GM19240 (cell line): ENCODE data around the gene RPL36AL.

Experiments used
- DNase-seq: peaks from one replicate; pipeline ENCODE4 v3.0.0; 2011; ENCODE audit warnings: low spot score; ENCODE audit not compliant: insufficient read length

Gene RPL36AL

DNA sequence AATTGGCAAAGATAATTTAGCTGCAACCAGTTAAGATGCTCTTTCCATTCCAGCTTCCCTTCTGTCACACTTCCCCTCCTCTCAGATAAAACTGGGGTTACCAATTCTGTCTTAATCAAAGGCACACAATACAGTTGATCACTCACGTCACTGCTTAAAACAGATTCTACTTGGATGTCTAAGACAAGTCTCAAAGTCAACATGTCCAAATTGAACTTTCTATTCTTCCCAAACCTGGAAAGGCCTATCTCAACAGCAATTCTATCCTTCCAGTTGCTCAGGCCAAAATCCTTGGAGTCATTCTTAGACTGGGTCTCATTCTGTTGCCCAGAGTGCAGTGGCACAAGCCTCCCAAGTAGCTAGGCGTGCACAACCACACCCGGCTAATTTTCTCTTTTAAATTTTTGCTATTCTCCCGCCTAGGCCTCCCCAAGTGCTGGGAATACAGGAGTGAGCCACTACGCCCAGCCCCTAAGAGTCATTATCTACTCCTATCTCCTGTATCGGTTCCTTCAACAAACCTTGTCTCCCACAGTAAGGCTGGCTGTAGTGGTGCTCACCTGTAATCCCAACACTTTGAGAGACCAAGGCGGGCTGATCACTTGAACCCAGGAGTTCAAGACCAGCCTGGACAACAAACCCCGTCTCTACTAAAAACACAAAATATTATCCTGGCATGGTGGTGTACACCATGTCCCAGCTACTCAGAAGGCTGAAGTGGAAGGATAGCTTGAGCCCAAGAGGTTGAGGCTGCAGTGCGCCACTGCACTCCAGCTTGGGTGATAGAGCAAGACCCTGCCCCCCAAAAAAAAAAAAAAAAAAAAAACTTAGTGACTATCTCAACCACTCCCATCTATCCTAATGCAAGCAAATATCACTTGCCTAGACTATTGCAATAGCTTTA is 39.0 kb downstream of the RPL36AL start:
- no peak for DNase-seq

DNA sequence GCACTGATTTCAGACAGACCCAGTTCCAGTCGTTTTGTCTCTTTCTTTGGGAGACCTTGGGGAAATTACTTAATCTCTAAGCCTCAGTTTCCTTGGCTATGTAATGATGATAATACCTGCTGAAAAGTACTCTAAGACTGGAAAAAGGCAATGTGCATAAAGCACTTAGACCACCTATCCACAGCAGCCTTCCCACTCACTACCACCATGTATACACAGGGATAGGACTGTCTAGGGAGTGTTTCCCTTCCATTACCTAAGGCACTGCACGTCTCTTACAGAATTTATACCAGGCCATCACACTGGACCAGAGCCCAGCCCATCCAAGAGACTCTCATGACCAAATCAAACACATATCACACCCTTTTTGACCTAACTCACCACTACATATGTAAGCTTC is 40.6 kb downstream of the RPL36AL start:
- DNase-seq: no peak

DNA sequence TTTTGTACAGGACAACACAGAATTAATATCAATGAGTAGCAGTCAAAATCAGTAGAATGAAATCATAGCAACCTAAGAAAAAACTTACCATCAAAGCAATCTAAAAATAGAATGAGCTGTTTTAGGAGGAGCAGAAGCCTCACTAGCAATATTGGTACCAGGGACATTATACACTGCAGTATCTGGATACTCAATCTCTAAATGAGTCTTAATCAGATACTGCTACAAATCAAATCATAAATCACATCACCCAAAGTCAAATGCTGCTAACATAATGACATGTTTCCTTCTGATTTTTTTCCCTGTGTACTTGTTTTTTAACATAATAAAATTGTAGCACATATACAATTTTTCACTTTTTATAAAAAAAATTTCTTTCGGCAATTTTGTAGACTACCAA is 42.3 kb downstream of the RPL36AL start:
- no peak for DNase-seq

DNA sequence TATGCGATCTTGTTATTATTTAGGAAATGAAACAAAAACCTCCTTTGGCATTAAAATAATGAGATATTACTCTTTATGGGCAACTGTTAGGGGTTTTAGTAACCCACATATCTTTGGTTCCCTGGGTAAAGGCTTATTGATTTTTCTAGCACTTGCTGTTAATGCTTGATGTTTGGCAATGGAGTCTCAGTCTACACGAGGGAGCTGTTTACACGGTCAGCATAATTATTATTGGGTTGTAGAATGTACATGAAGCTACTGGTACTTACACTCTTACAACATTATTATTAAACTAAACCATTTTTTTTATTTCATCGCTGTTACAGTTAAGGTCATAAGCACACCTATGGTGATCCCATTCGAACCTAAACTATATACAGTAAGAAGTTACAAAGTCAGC is 46.4 kb downstream of the RPL36AL start:
- DNase-seq: no peak

DNA sequence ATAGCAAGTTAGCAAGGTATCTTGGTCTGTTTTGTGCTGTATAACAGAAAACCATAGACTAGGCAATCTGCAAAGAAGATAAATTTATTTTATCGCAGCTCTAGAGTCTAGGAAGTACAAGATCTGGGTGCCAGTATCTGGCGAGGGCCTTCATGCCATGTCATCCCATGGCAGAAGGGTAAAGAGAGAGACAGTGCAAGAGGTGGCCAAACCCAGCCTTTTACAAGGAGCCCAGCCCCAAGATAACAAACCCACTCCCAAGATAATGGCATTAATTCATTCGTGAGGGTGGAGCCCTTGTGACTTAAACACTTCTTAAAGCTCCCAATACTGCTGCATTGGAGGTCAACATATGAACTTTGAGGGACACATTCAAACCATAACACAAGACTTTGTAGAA is 51.1 kb downstream of the RPL36AL start:
- DNase-seq: no peak
